Neural cell (in vitro differentiated cells): ENCODE data around the gene LDB1.

Source experiments
- EP300 ChIP-seq: fragments of 450-650 bp; conservative IDR thresholded peaks from 2 replicates; pipeline ENCODE4 v1.6.1; 2014; ENCODE audit warnings: antibody characterized with exemption, mild to moderate bottlenecking, moderate library complexity; ENCODE audit not compliant: poor library complexity, severe bottlenecking
- EZH2 ChIP-seq: fragments of 200-600, 300-800 bp; shearing (Covaris generic), sonication (generic); IDR thresholded peaks from 2 replicates; pipeline ENCODE4 v1.6.1; 2014; ENCODE audit warnings: antibody characterized with exemption, low read length, borderline replicate concordance, mild to moderate bottlenecking; ENCODE audit not compliant: insufficient read depth, poor library complexity, severe bottlenecking
- MXI1 ChIP-seq: fragments of 450-650 bp; conservative IDR thresholded peaks from 2 replicates; pipeline ENCODE4 v1.6.1; 2014; ENCODE audit warnings: antibody characterized with exemption, mild to moderate bottlenecking; ENCODE audit not compliant: poor library complexity, severe bottlenecking
- POLR2AphosphoS5 ChIP-seq: IDR thresholded peaks from 2 replicates; pipeline ENCODE4 v1.6.1; 2012
- RAD21 ChIP-seq: fragments of 450-650 bp; conservative IDR thresholded peaks from 2 replicates; pipeline ENCODE4 v1.6.1; 2014; ENCODE audit warnings: antibody characterized with exemption, mild to moderate bottlenecking, moderate library complexity
- REST ChIP-seq: IDR thresholded peaks from 2 replicates; pipeline ENCODE4 v1.6.1; 2012; ENCODE audit warnings: borderline replicate concordance
- TAF1 ChIP-seq: IDR thresholded peaks from 2 replicates; pipeline ENCODE4 v1.6.1; 2012; ENCODE audit warnings: low read depth
- TF ChIP-seq, protein P1 (sequence below): fragments of 450-650 bp; IDR thresholded peaks from 2 replicates; pipeline ENCODE4 v1.5.1; 2014; ENCODE audit warnings: antibody characterized with exemption, mild to moderate bottlenecking, moderate library complexity; ENCODE audit not compliant: poor library complexity, severe bottlenecking

DNA sequence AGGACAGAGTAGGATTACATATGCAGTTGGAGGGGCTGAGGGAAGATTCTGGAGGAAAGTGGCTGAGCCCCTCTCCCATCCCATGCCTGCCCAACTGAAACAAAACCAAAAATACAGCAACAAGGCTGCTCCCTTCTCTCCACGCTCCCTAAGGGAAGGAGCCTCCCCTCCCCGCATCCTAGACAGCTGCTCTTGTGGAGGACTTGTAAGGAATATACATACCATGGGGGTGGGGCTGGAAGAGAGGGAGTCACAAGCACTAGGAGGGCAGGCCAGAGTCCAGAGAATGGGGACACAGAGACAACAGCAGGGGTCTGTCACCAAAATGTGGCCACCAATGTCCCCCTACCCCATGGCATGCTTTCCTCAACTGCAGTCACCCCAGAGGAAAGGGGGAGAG, 13.2 kb downstream of the LDB1 start:
- TF ChIP-seq, protein P1, sequence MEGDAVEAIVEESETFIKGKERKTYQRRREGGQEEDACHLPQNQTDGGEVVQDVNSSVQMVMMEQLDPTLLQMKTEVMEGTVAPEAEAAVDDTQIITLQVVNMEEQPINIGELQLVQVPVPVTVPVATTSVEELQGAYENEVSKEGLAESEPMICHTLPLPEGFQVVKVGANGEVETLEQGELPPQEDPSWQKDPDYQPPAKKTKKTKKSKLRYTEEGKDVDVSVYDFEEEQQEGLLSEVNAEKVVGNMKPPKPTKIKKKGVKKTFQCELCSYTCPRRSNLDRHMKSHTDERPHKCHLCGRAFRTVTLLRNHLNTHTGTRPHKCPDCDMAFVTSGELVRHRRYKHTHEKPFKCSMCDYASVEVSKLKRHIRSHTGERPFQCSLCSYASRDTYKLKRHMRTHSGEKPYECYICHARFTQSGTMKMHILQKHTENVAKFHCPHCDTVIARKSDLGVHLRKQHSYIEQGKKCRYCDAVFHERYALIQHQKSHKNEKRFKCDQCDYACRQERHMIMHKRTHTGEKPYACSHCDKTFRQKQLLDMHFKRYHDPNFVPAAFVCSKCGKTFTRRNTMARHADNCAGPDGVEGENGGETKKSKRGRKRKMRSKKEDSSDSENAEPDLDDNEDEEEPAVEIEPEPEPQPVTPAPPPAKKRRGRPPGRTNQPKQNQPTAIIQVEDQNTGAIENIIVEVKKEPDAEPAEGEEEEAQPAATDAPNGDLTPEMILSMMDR: no peak
- no peak for TF ChIP-seq TAF1
- no peak for TF ChIP-seq EZH2
- no peak for TF ChIP-seq RAD21
- no peak for TF ChIP-seq REST
- no peak for TF ChIP-seq MXI1
- no peak for TF ChIP-seq POLR2AphosphoS5
- TF ChIP-seq EP300: no peak
